Endodermal cell (in vitro differentiated cells): ENCODE measurements around the gene TSC1. TPM values are rescaled to one million over a fixed set of nuclear protein-coding genes. Genes with fewer than 3 reads are reported as not detected.

Experiments
- DNase-seq: peaks from one replicate; pipeline ENCODE4 v3.0.0-alpha.2; 2017
- H3K27ac ChIP-seq: 2 replicates; pipeline ENCODE4 v1.5.1; 2013; ENCODE audit warnings: mild to moderate bottlenecking, low read depth, low read length, moderate library complexity
- H3K27me3 ChIP-seq: 2 replicates; pipeline ENCODE4 v1.6.1; 2013; ENCODE audit warnings: mild to moderate bottlenecking, low read length, moderate library complexity; ENCODE audit not compliant: insufficient read depth, control insufficient read depth, poor library complexity, severe bottlenecking
- H3K36me3 ChIP-seq: 2 replicates; pipeline ENCODE4 v1.7.0; 2013; ENCODE audit warnings: mild to moderate bottlenecking, low read length, moderate library complexity; ENCODE audit not compliant: control insufficient read depth, insufficient read depth
- H3K4me1 ChIP-seq: one replicate; pipeline ENCODE4 v1.7.0; 2013; ENCODE audit warnings: low read length; ENCODE audit not compliant: control insufficient read depth, insufficient read depth
- H3K4me3 ChIP-seq: 2 replicates; pipeline ENCODE4 v1.5.1; 2013; ENCODE audit warnings: mild to moderate bottlenecking, low read length, moderate library complexity
- H3K9ac ChIP-seq: 2 replicates; pipeline ENCODE4 v1.6.1; 2013; ENCODE audit warnings: mild to moderate bottlenecking, low read length, moderate library complexity; ENCODE audit not compliant: poor library complexity, severe bottlenecking; ENCODE audit errors: extremely low read depth
- H3K9me3 ChIP-seq: 2 replicates; pipeline ENCODE4 v1.6.1; 2013; ENCODE audit warnings: mild to moderate bottlenecking, low read length, moderate library complexity; ENCODE audit not compliant: control insufficient read depth
- H3K27ac Mint-ChIP-seq: 2 replicates; pipeline ENCODE4 v1.8.0; 2020; ENCODE audit warnings: mixed read lengths
- H3K27me3 Mint-ChIP-seq: 2 replicates; pipeline ENCODE4 v1.8.0; 2021; ENCODE audit warnings: mild to moderate bottlenecking, mixed read lengths; ENCODE audit not compliant: insufficient read depth
- H3K36me3 Mint-ChIP-seq: 2 replicates; pipeline ENCODE4 v1.8.0; 2020; ENCODE audit warnings: low read depth, mixed read lengths
- H3K4me1 Mint-ChIP-seq: 2 replicates; pipeline ENCODE4 v1.8.0; 2020; ENCODE audit warnings: mixed read lengths
- H3K4me3 Mint-ChIP-seq: 2 replicates; pipeline ENCODE4 v1.8.0; 2020; ENCODE audit warnings: mild to moderate bottlenecking, moderate library complexity, mixed read lengths
- H3K9me3 Mint-ChIP-seq: 2 replicates; pipeline ENCODE4 v1.8.0; 2020; ENCODE audit warnings: mild to moderate bottlenecking, mixed read lengths
- WGBS, 2 experiments: methylation state at CpG; one replicate each; pipeline versions ENCODE4 v1.1.5 to v1.1.7; 2013; ENCODE audit warnings: missing lambda C conversion rate in 2 of 2, mixed read lengths in 1 of 2; ENCODE audit not compliant: insufficient coverage in 1 of 2, insufficient read length in 1 of 2; 5-methylcytosine and 5-hydroxymethylcytosine counted together
- total RNA-seq, 2 donors: library from RNA; stranded (reverse); fragmentation: NEBNext Ultra II Directional in 1 of 2; extraction: Animal tissue kit (Norgen Biotek cat#: 25700) in 1 of 2; gene quantifications; 2 replicates in 1 of 2; 3 replicates in 1 of 2; pipeline ENCODE4 v1.2.1, GENCODE V29; 2021
- TF ChIP-seq, protein P1 (sequence below): fragments of 200-600 bp; sonication (generic); conservative IDR thresholded peaks from 2 replicates; pipeline ENCODE4 v1.5.0; 2021; ENCODE audit warnings: antibody characterized with exemption, mild to moderate bottlenecking

The TSC1 gene
- total RNA-seq, 2 donors from 2014 or later, result 67.8 to 72.9 TPM

GRCh38 chr9:132946631-132947295 is 2.3 kb upstream of the TSC1 start:
- peak overlapping the region; percentile 12 for H3K27ac ChIP-seq
- H3K4me3 ChIP-seq, result no peak overlapping the region
- Mint-ChIP-seq H3K4me1 (peaks cover 37% of the 10 kb centered on the region), H3K4me3 (no peak overlapping the region), H3K36me3 (no peaks in the 10 kb centered on the region), H3K27ac (peak overlapping the region; percentile 84), H3K9me3 (no peaks in the 10 kb centered on the region), H3K27me3 (no peaks in the 10 kb centered on the region)
- no peaks in the 10 kb centered on the region for H3K9me3 ChIP-seq
- H3K36me3 ChIP-seq, result no peaks in the 10 kb centered on the region
- TF ChIP-seq, protein P1, sequence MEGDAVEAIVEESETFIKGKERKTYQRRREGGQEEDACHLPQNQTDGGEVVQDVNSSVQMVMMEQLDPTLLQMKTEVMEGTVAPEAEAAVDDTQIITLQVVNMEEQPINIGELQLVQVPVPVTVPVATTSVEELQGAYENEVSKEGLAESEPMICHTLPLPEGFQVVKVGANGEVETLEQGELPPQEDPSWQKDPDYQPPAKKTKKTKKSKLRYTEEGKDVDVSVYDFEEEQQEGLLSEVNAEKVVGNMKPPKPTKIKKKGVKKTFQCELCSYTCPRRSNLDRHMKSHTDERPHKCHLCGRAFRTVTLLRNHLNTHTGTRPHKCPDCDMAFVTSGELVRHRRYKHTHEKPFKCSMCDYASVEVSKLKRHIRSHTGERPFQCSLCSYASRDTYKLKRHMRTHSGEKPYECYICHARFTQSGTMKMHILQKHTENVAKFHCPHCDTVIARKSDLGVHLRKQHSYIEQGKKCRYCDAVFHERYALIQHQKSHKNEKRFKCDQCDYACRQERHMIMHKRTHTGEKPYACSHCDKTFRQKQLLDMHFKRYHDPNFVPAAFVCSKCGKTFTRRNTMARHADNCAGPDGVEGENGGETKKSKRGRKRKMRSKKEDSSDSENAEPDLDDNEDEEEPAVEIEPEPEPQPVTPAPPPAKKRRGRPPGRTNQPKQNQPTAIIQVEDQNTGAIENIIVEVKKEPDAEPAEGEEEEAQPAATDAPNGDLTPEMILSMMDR, result no peak
- WGBS, 2 experiments, result 86 to 89% methylated on average over 5 to 7 of the region's 7 CpGs
- peak; percentile 84 for DNase-seq
- H3K9ac ChIP-seq, result no peak overlapping the region
- H3K27me3 ChIP-seq, result no peaks in the 10 kb centered on the region
- H3K4me1 ChIP-seq, result no peaks in the 10 kb centered on the region

- no peak for DNase-seq
- no peaks in the 10 kb centered on the region for H3K27me3 ChIP-seq
- H3K36me3 ChIP-seq, result no peaks in the 10 kb centered on the region
- H3K27ac ChIP-seq, result no peak overlapping the region
- WGBS, 2 experiments, result 57 to 58% methylated on average over 2 to 3 of the region's 3 CpGs
- Mint-ChIP-seq H3K27ac (peak overlapping the region; percentile 84), H3K36me3 (no peaks in the 10 kb centered on the region), H3K27me3 (no peaks in the 10 kb centered on the region), H3K4me1 (peaks cover 37% of the 10 kb centered on the region), H3K9me3 (no peaks in the 10 kb centered on the region), H3K4me3 (no peak overlapping the region)
- H3K4me1 ChIP-seq, result no peaks in the 10 kb centered on the region
- H3K4me3 ChIP-seq, result no peak overlapping the region
- H3K9ac ChIP-seq, result no peak overlapping the region
- no peaks in the 10 kb centered on the region for H3K9me3 ChIP-seq
- TF ChIP-seq, protein P1, result no peak
Measured at GRCh38 chr9:132946211-132946610, 1.8 kb upstream of the TSC1 start.

DNA sequence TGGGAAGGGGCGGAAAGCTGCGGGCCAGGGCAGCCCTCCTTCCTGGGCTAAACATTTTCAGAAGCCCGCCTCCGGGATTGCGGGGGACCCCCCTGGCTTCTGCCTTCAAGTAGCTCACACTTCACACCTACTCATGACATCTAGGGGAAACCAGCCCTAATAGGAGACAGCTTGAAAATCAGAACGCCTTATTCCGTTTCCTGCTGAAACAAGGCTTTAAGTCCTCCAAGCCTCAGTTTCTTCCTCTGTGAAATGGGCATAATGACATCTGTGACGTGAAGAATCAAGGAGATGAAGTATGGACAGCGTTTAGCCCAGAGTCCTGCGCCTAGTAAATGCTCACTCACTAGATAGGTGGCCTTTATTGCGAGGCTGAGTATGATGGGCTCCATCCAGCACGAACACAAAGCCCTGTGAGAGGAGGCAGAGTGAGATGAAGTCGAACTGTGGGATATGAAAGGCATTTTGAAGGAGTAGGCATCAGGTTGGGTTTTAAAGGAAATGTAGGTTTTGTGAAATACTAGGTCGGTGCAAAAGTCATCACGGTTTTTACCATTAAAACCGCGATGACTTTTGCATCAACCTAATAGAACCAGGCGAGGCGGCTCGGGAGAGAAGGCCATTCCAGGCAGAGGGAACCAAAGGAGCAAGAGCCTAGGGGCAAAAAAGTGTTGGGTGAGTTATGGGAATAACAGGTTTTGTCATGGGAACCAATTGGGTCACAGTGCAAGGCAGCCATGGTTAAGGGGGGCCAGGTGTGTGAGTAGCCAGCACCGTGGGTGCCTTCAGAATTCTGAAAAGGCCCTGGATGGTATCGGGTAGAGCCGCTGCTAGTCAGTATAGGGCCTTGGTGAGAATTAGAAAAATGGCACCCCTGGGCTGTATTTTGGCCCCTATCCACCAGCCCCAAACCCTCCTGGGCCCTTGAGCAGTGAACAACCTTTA is 1.0 kb upstream of the TSC1 start:
- peaks cover 37% of the 10 kb centered on the region for H3K4me1 Mint-ChIP-seq

More for the DNA sequence above, 1.0 kb upstream of the TSC1 start:
- peak; percentile 55 for DNase-seq
- Mint-ChIP-seq H3K9me3 (no peaks in the 10 kb centered on the region), H3K27me3 (no peaks in the 10 kb centered on the region), H3K4me3 (peak overlapping the region; percentile 96), H3K36me3 (no peaks in the 10 kb centered on the region), H3K27ac (peak overlapping the region; percentile 84)
- 71 to 84% methylated on average over 14 to 23 of the region's 23 CpGs for WGBS, 2 experiments
- peak overlapping the region; percentile 97 for H3K9ac ChIP-seq
- peak overlapping the region; percentile 45 for H3K27ac ChIP-seq
- TF ChIP-seq, protein P1, result no peak
- H3K4me3 ChIP-seq, result peak overlapping the region; percentile 74
- H3K36me3 ChIP-seq, result no peaks in the 10 kb centered on the region
- no peaks in the 10 kb centered on the region for H3K4me1 ChIP-seq
- H3K9me3 ChIP-seq, result no peaks in the 10 kb centered on the region
- no peaks in the 10 kb centered on the region for H3K27me3 ChIP-seq
